KMS-11 (cell line): ENCODE data around the gene VPS37B.

Source experiments
- H2AFZ ChIP-seq: fragments of 200-600 bp; sonication (generic); 2 replicates; pipeline ENCODE4 v1.6.1; 2016; ENCODE audit warnings: antibody characterized with exemption, mixed run types, low read depth
- H3K27ac ChIP-seq: fragments of 200-600 bp; sonication (generic); 2 replicates; pipeline ENCODE4 v1.6.1; 2016; ENCODE audit warnings: mild to moderate bottlenecking, mixed run types
- H3K27me3 ChIP-seq: fragments of 200-600 bp; sonication (generic); 2 replicates; pipeline ENCODE4 v1.6.1; 2017; ENCODE audit warnings: mild to moderate bottlenecking, low read depth, mixed run types, moderate library complexity; ENCODE audit not compliant: insufficient read depth
- H3K36me3 ChIP-seq: fragments of 200-600 bp; sonication (generic); 2 replicates; pipeline ENCODE4 v1.6.1; 2017; ENCODE audit warnings: mild to moderate bottlenecking, mixed run types; ENCODE audit not compliant: insufficient read depth
- H3K4me1 ChIP-seq: fragments of 200-600 bp; sonication (generic); 2 replicates; pipeline ENCODE4 v1.6.1; 2016; ENCODE audit warnings: mild to moderate bottlenecking, low read depth, mixed run types; ENCODE audit not compliant: poor library complexity, severe bottlenecking
- H3K4me2 ChIP-seq: fragments of 200-600 bp; sonication (generic); 2 replicates; pipeline ENCODE4 v1.7.0; 2016; ENCODE audit warnings: mild to moderate bottlenecking, mixed run types
- H3K4me3 ChIP-seq: fragments of 200-600 bp; sonication (generic); IDR thresholded peaks from 2 replicates; pipeline ENCODE4 v1.6.1; 2017; ENCODE audit warnings: low read depth, low read length, mixed read lengths; ENCODE audit not compliant: insufficient read depth
- H3K79me2 ChIP-seq: fragments of 200-600 bp; sonication (generic); 2 replicates; pipeline ENCODE4 v1.6.1; 2016; ENCODE audit warnings: low read depth, mixed run types; ENCODE audit not compliant: insufficient read depth
- H3K9ac ChIP-seq: fragments of 200-600 bp; sonication (generic); 2 replicates; pipeline ENCODE4 v1.6.1; 2016; ENCODE audit warnings: mild to moderate bottlenecking, mixed run types
- H4K20me1 ChIP-seq: fragments of 200-600 bp; sonication (generic); 2 replicates; pipeline ENCODE4 v1.6.1; 2016; ENCODE audit warnings: mild to moderate bottlenecking, mixed run types; ENCODE audit not compliant: insufficient read depth
- CTCF ChIP-seq: fragments of 200-600 bp; sonication (generic); conservative IDR thresholded peaks from 2 replicates; pipeline ENCODE4 v1.6.1; 2017; ENCODE audit warnings: low read depth, mild to moderate bottlenecking, antibody characterized with exemption, low read length, moderate library complexity, mixed read lengths

The VPS37B gene

GRCh38 chr12:122865268-122866231, 30.4 kb downstream of the VPS37B start:
- no peak overlapping the region for H3K27ac ChIP-seq
- H3K9ac ChIP-seq: no peak overlapping the region
- no peaks in the 10 kb centered on the region for H4K20me1 ChIP-seq
- H3K4me2 ChIP-seq: no peak overlapping the region
- TF ChIP-seq CTCF: no peak
- no peaks in the 10 kb centered on the region for H3K36me3 ChIP-seq
- no peak overlapping the region for H2AFZ ChIP-seq
- peaks cover under 1% of the 10 kb centered on the region for H3K4me1 ChIP-seq
- H3K79me2 ChIP-seq: no peaks in the 10 kb centered on the region
- no peaks in the 10 kb centered on the region for H3K27me3 ChIP-seq
- no peak overlapping the region for H3K4me3 ChIP-seq

DNA sequence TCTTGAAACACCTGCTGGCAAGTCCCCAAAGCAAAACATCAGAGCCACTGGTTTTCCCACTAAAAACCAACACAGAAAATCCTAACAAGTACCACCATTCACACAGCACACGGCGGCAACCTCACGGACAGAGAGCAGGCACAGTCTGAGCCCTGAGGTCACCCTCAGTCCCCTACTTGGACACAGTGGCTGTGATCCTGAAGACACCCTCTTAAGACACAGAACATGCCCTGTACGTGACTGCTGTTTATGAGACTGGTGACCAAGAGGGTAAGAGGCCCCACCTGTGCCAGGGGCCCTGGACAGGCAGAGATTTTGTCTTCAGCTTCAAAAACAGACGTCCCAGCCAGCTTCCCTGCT, 31.1 kb downstream of the VPS37B start:
- Histone ChIP-seq H3K9ac (no peak overlapping the region), H3K4me2 (no peak overlapping the region), H4K20me1 (no peaks in the 10 kb centered on the region), H3K4me1 (peaks cover 3% of the 10 kb centered on the region), H3K79me2 (no peaks in the 10 kb centered on the region), H2AFZ (no peak overlapping the region), H3K27ac (no peak overlapping the region), H3K36me3 (no peaks in the 10 kb centered on the region), H3K27me3 (no peaks in the 10 kb centered on the region), H3K4me3 (no peak overlapping the region)
- no peak for TF ChIP-seq CTCF

DNA sequence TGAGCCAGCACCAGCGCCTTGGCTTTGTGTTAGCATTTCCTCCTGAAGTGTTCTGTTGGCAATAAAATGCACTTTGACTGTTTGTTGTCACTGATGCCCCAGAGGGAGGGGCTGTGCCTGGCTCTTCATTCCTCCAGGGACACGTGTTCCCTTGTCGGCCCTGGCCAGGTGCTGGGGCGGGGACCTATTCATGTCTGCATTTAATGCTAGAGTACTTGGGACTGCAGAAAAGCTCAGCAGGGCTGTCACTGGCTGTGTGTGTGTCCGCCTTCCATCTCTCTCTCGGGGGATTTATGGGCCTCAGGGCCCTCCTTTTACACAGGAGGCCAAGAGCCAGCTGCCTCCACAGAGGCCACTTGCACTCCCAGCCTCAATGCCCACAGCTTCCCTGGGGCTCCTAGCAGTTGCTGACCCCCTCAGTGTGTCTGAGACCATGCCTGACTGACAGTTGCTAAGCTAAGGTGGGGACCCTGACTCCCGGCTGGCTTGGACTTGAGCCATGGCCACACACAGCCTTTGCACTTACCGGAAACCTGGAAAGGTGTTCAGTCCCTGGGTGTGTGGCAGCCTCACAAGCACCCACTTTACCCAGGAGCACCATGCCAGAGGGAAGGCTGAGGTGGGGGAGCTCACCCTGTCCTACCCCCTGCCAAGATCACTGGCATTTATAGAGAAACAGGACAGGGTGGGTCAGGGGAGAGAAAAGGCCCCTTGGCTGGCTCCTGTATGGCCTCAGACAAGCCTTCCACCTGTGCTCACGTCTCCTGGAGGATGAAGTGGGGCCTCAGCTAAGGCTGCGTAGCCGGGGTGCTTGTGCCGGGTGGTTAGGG, 32.8 kb downstream of the VPS37B start:
- H3K4me1 ChIP-seq: peaks cover 3% of the 10 kb centered on the region
- no peaks in the 10 kb centered on the region for H3K36me3 ChIP-seq
- H2AFZ ChIP-seq: no peak overlapping the region
- H3K4me2 ChIP-seq: no peak overlapping the region
- H3K27ac ChIP-seq: no peak overlapping the region
- no peak for TF ChIP-seq CTCF
- no peak overlapping the region for H3K9ac ChIP-seq
- no peaks in the 10 kb centered on the region for H4K20me1 ChIP-seq
- H3K4me3 ChIP-seq: no peak overlapping the region
- no peaks in the 10 kb centered on the region for H3K79me2 ChIP-seq
- H3K27me3 ChIP-seq: no peaks in the 10 kb centered on the region

DNA sequence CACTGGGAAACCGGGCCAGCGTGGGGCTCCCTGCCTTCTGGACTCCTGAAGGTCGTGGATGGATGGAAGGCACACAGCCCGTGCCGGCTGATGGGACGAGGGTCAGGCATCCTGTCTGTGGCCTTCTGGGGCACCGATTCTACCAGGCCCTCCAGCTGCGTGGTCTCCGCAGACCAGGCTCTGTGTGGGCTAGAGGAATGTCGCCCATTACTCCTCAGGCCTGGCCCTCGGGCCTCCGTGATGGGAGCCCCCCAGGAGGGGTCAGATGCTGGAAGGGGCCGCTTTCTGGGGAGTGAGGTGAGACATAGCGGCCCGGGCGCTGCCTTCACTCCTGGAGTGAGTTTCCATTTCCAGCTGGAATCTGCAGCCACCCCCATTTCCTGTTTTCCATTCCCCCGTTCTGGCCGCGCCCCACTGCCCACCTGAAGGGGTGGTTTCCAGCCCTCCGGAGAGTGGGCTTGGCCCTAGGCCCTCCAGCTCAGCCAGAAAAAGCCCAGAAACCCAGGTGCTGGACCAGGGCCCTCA, 33.8 kb downstream of the VPS37B start:
- H3K4me1 ChIP-seq: peaks cover 3% of the 10 kb centered on the region
- no peak for TF ChIP-seq CTCF
- H3K79me2 ChIP-seq: no peaks in the 10 kb centered on the region
- no peak overlapping the region for H3K4me3 ChIP-seq
- H3K36me3 ChIP-seq: no peaks in the 10 kb centered on the region
- no peak overlapping the region for H3K4me2 ChIP-seq
- no peak overlapping the region for H2AFZ ChIP-seq
- no peaks in the 10 kb centered on the region for H3K27me3 ChIP-seq
- no peak overlapping the region for H3K9ac ChIP-seq
- H4K20me1 ChIP-seq: no peaks in the 10 kb centered on the region
- H3K27ac ChIP-seq: no peak overlapping the region; the same call in 1 of the 2 replicates
